ENCODE results near the gene CS.
"Not testable (repeated sequence)": the region's sequence is repeated elsewhere in the genome, so short reads cannot be mapped to it uniquely, and the experiment has no call there.

The CS gene

DNA sequence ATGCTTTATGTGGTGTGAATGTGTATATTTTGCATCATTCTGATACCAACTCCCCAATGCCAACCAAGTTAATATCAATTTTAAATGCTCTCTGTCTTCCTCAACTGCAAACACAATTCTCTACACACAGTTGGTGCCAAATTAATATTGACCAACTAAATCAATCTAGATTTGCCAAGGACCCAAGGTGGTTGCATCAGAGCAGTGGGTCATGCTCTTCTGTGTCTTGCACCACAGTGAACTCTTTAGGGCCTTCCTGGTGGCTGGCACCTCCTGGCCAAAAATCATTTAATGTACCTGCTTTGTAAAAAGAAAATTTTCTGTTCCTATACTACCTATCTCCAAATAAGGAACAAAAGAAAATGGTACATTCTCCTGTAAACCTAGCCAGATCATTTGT is 19.3 kb downstream of the CS start:
- no peak for DNase-seq (ENCODE audit: low read depth)

GRCh38 chr12:56278905-56279304 is 21.2 kb downstream of the CS start:
- DNase-seq (ENCODE audit: low read depth): no peak

DNA sequence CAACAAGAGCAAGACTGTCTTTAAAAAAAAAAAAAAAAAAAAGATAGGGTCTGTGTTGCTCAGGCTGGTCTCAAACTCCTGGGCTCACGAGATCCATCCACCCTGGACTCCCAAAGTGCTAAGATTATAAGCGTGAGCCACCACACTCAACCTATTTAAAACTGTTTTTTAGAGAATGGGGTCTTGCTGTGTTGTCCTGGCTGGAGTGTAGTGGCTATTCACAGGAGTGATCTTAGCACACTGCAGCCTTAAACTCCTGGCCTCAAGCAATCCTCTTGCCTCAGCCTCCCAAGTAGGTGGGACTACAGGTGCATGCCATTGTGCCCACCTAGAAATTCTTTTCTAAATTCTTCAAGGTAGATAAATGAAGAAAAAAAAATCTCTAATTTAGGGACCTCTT is 25.8 kb downstream of the CS start:
- DNase-seq (ENCODE audit: low read depth): no peak

DNA sequence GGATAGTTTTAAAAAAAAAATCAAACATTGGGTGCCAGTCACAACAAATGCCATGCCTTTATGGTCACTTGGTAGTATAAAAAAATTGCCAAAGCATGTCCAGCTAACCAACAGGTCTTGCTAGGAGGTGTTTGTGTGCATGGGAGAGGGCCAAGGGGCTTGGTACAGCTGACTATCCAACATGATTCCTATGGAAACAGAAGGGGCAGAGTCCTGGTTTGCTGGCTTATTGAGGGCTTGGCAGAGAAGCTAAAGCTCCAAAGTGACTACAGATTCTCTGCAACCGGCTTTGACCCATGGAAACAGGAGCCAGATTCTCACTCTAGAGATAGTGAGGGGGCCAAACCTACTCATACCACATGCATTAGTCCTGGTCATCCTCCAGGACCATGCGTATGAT is 27.7 kb downstream of the CS start:
- not testable (repeated sequence) for DNase-seq (ENCODE audit: low read depth)

GRCh38 chr12:56271031-56271430 is 29.1 kb downstream of the CS start:
- DNase-seq (ENCODE audit: low read depth): no peak

- no peak for DNase-seq (ENCODE audit: low read depth)
These were observed 32.6 kb downstream of the CS start for GRCh38 chr12:56267443-56268071.

GRCh38 chr12:56266693-56267442 is 33.3 kb downstream of the CS start, which contains the start of gene COQ10A:
Gene COQ10A (plus strand): TSS chr12:56266942. CDS start chr12:56267119, 177 bp downstream.
- DNase-seq (ENCODE audit: low read depth): peak; percentile 75

GRCh38 chr12:56266068-56266692 is 34.0 kb downstream of the CS start:
- DNase-seq (ENCODE audit: low read depth): not testable (repeated sequence)

DNA sequence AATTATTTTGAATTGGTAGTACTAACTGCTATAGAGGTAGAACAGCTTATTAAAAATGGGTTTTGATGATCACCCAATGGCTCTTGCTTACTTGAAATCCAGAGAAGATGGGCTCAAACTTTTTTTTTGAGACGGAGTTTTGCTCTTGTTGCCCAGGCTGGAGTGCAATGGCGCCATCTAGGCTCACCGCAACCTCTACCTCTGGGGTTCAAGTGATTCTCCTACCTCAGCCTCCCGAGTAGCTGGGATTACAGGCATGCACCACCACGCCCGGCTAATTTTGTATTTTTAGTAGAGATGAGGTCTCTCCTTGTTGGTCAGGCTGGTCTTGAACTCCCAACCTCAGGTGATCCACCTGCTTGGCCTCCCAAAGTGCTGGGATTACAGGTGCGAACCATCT is 37.2 kb downstream of the CS start:
- DNase-seq (ENCODE audit: low read depth): not testable (repeated sequence)

DNA sequence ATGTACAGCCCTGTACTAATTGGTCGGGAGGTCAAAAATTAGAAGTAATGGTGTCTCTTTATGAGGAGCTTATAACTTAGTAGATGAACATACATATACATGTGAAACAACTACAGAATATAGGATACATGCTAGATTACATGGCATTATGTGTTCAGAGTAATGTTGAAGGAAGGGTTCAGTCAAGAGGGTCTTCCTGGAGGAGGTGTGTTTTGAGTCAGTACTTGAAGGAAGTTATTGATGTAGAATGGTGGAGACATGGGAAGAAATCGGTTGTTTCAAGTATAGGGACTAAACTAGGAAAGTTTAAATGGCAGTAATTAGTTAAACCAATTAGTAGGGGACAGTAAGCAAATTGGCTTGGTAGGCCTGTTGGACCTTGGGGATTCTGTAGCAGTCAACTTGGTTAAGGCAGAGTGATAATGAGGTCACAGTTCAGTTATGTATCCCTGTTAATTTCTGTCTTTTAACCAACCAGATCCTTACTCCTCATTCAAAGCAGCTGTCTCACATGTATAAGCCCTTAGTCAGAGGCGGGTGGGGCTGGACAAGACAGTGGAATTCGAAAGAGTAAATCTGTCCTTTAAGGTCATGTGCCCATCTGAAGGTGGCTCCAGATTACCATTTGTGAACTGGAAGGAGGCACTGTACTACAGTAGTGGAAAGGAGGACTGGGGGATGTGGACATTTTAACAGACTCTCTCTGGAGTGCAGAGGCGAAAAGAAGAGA is 38.5 kb downstream of the CS start:
- DNase-seq (ENCODE audit: low read depth): no peak

- DNase-seq (ENCODE audit: low read depth): no peak
These were observed 39.2 kb downstream of the CS start for GRCh38 chr12:56260921-56261320.

- DNase-seq (ENCODE audit: low read depth): no peak
These were observed 39.8 kb downstream of the CS start for GRCh38 chr12:56260380-56260779.

DNA sequence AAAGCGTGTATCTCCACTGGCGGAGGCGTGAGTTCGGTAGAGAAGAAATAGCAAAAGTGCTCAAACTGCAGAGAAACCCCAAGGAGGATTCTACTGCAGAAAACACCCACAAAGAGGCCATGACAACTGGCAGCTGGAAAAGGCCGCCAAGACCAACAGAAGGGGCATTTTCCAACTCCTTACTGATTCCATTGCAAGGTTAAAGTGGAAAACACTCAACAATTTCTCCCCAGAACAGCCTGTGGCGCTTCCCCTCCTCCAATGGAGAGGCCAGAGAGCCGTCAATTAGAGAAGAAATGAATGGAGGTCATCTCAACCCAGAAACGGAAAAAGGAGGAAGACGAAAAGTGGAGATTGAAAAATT is 41.3 kb downstream of the CS start:
- no peak for DNase-seq (ENCODE audit: low read depth)

GRCh38 chr12:56258068-56258819 is 41.9 kb downstream of the CS start, which contains the start of gene ANKRD52:
Gene ANKRD52 (minus strand): TSS chr12:56258384. CDS start chr12:56258269, 115 bp downstream.
- DNase-seq (ENCODE audit: low read depth): peak; percentile 54

GRCh38 chr12:56257491-56258067 is 42.6 kb downstream of the CS start:
- DNase-seq (ENCODE audit: low read depth): no peak

DNA sequence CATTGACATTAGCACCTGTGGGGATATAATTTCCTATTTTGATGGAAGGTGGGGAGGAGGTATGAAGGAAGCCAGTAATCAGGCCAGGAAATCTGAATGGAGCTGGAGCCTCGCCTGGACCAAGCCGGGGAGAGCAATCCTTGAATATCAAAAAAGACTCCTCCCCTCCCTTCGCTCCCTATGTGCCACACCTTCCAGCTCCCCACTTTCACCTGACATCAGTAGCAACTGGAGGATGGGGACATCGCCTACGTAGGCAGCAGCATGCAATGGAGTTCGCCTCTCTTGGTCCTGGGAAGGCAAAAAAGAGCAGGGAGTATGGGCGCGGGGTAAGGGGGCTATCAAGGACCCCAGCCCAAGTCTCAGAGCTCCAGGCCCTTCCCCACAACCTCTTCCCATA is 43.1 kb downstream of the CS start:
- DNase-seq (ENCODE audit: low read depth): no peak

GRCh38 chr12:56256326-56256960 is 43.7 kb downstream of the CS start:
- DNase-seq (ENCODE audit: low read depth): no peak

- no peak for DNase-seq (ENCODE audit: low read depth)
These were observed 44.5 kb downstream of the CS start for GRCh38 chr12:56255671-56256070.

DNA sequence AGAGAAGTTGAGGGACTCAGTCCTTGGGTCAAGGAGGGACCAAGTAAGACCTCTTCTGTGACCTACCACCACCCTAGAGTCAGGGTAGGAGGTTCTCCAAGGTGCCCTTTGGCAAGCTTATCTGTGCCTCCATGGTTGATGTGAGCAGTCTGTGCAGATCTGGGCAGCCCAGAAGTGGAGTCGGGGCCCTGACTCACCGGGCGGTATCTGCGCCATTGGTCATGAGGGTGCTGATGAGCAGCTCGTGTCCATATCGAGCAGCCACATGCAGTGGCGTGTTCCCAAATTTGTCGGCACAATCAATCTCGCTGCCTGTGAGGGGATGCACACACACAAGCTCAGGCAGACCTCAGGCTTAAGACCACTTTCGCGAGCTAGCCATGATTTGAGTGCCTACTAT is 47.0 kb downstream of the CS start:
- DNase-seq (ENCODE audit: low read depth): no peak

DNA sequence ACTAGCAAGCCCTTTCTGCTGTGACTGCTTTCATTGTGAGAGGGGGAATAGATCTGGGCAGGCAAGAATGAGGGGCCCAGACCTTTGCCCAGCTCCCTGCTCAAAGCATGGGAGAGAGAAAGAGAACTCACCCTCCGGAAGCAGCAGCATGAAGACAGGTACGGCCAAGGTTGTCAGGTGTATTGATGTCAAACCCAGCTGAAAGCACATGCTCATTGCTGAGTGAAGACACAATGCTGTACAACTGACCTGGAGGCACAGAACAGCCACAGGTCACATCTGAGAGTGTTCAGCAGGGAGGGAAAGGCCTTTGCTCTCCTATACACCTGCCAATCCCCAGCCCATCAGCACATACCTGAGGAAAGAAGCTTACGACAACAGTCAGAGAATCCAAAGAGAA is 47.5 kb downstream of the CS start:
- no peak for DNase-seq (ENCODE audit: low read depth)

- DNase-seq (ENCODE audit: low read depth): no peak
These were observed 51.4 kb downstream of the CS start for GRCh38 chr12:56248711-56249110.
